A673 (cell line): Measurements from ENCODE around the gene APCS. TPM values are rescaled to one million over a fixed set of nuclear protein-coding genes. Genes with fewer than 3 reads are reported as not detected.

Source experiments
- BruUV-seq: library from RNA; stranded (reverse); fragments of 400-500 nt; replicated peaks from 2 replicates; lab custom pipeline; 2021; lab: Mats Ljungman, UMichigan
- CTCF ChIA-PET: fragments of 300-600 bp; sonication (Branson Sonifier 250); formaldehyde crosslinking; loops from one replicate; lab custom pipeline; 2022; ENCODE audit warnings: antibody characterized with exemption; lab: Charles Lee
- POLR2A ChIA-PET: fragments of 300-600 bp; sonication (Branson Sonifier 250); formaldehyde crosslinking; loops from one replicate; lab custom pipeline; 2022; ENCODE audit warnings: antibody characterized with exemption; ENCODE audit not compliant: low non-redundant PET; lab: Charles Lee
- DNase-seq: peaks from one replicate; pipeline ENCODE4 v3.0.0-alpha.2; 2015; ENCODE audit warnings: low spot score
- H3K27ac ChIP-seq: fragments of 200-600 bp; sonication (generic); 2 replicates; pipeline ENCODE4 v1.5.1; 2016; ENCODE audit warnings: mixed run types, low read depth, mild to moderate bottlenecking, mixed read lengths, antibody characterized with exemption, low read length; ENCODE audit not compliant: poor library complexity, severe bottlenecking
- H3K27me3 ChIP-seq: fragments of 200-600 bp; sonication (generic); replicated peaks from 2 replicates; pipeline ENCODE4 v1.6.1; 2017; ENCODE audit warnings: mixed run types, low read depth, mild to moderate bottlenecking, mixed read lengths, antibody characterized with exemption, low read length; ENCODE audit not compliant: insufficient read depth, poor library complexity
- H3K36me3 ChIP-seq: fragments of 200-600 bp; sonication (generic); 2 replicates; pipeline ENCODE4 v1.6.1; 2016; ENCODE audit warnings: mixed run types, mild to moderate bottlenecking, mixed read lengths, antibody characterized with exemption, low read length; ENCODE audit not compliant: insufficient read depth, poor library complexity, severe bottlenecking
- H3K4me1 ChIP-seq: fragments of 200-600 bp; sonication (generic); 2 replicates; pipeline ENCODE4 v1.6.1; 2017; ENCODE audit warnings: mixed run types, mild to moderate bottlenecking, mixed read lengths, antibody characterized with exemption, low read length; ENCODE audit not compliant: insufficient read depth, poor library complexity, severe bottlenecking
- H3K4me3 ChIP-seq: fragments of 200-600 bp; sonication (generic); 2 replicates; pipeline ENCODE4 v1.5.1; 2016; ENCODE audit warnings: low read depth, mixed run types, mild to moderate bottlenecking, mixed read lengths, low read length; ENCODE audit not compliant: poor library complexity, severe bottlenecking
- H3K9me3 ChIP-seq: fragments of 200-600 bp; sonication (generic); 2 replicates; pipeline ENCODE4 v1.6.1; 2016; ENCODE audit warnings: mixed run types, low read depth, mild to moderate bottlenecking, mixed read lengths, antibody characterized with exemption, low read length; ENCODE audit not compliant: poor library complexity, severe bottlenecking
- EZH2 ChIP-seq: fragments of 200-600 bp; sonication (generic); IDR thresholded peaks from 2 replicates; pipeline ENCODE4 v1.6.1; 2017; ENCODE audit warnings: borderline replicate concordance, low read depth, mild to moderate bottlenecking, mixed read lengths, antibody characterized with exemption, low read length; ENCODE audit not compliant: poor library complexity, severe bottlenecking
- intact Hi-C: fragments of 100-400 bp; cut with micrococcal nuclease; formaldehyde crosslinking; loops from one replicate; pipeline ENCODE4 v1.10.0; 2022; ENCODE audit not compliant: unreplicated experiment
- total RNA-seq: library from RNA; stranded (reverse); gene quantifications from 2 replicates; pipeline ENCODE4 v1.2.3, GENCODE V29; 2021
- TF ChIP-seq, protein P1 (sequence below): fragments of 300-800, 200-600 bp; sonication (generic); conservative IDR thresholded peaks from 2 replicates; pipeline ENCODE4 v1.5.1; 2017; ENCODE audit warnings: low read depth, mild to moderate bottlenecking, antibody characterized with exemption, low read length, moderate library complexity, mixed read lengths

The APCS gene
- total RNA-seq, 1 experiment from 2014 or later, result not detected

GRCh38 chr1:159580340-159580739, 7.3 kb upstream of the APCS start:
- Histone ChIP-seq H3K27ac (no peak overlapping the region), H3K36me3 (no peaks in the 10 kb centered on the region), H3K9me3 (no peaks in the 10 kb centered on the region), H3K27me3 (peaks cover 53% of the 10 kb centered on the region), H3K4me3 (no peak overlapping the region), H3K4me1 (no peaks in the 10 kb centered on the region)
- POLR2A ChIA-PET, result no interaction called here
- CTCF ChIA-PET, result no interaction called here
- TF ChIP-seq, protein P1, sequence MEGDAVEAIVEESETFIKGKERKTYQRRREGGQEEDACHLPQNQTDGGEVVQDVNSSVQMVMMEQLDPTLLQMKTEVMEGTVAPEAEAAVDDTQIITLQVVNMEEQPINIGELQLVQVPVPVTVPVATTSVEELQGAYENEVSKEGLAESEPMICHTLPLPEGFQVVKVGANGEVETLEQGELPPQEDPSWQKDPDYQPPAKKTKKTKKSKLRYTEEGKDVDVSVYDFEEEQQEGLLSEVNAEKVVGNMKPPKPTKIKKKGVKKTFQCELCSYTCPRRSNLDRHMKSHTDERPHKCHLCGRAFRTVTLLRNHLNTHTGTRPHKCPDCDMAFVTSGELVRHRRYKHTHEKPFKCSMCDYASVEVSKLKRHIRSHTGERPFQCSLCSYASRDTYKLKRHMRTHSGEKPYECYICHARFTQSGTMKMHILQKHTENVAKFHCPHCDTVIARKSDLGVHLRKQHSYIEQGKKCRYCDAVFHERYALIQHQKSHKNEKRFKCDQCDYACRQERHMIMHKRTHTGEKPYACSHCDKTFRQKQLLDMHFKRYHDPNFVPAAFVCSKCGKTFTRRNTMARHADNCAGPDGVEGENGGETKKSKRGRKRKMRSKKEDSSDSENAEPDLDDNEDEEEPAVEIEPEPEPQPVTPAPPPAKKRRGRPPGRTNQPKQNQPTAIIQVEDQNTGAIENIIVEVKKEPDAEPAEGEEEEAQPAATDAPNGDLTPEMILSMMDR, result no peak
- TF ChIP-seq EZH2, result no peak
- no TSS peak for BruUV-seq
- intact Hi-C loops, result no loop called here
- DNase-seq, result no peak

DNA sequence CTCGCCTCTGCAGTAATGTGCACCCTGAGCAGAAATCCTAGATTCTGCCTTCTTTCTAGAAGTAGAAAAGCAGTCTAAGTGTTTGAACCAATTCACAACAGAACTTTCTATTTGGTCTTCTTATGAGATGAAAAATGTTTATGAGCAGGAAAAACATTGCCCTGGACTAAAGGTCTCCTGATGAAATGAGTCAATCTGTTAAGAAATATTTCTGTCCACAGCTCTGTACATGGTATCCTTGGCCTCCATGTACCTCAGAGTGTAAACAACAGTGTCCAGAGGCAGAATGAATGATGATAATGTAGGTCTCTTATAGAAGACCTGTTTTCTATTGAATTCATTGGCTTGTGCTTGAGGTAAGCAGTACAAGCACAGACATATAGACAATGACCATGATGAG, 6.2 kb upstream of the APCS start:
- no peak overlapping the region for H3K4me3 ChIP-seq
- no peaks in the 10 kb centered on the region for H3K36me3 ChIP-seq
- CTCF ChIA-PET, result no interaction called here
- H3K27ac ChIP-seq, result no peak overlapping the region
- intact Hi-C loops, result no loop called here
- no TSS peak for BruUV-seq
- TF ChIP-seq, protein P1, result no peak
- no peak for TF ChIP-seq EZH2
- H3K4me1 ChIP-seq, result no peaks in the 10 kb centered on the region
- no peak for DNase-seq
- POLR2A ChIA-PET, result no interaction called here
- no peaks in the 10 kb centered on the region for H3K9me3 ChIP-seq
- peaks cover 51% of the 10 kb centered on the region for H3K27me3 ChIP-seq

DNA sequence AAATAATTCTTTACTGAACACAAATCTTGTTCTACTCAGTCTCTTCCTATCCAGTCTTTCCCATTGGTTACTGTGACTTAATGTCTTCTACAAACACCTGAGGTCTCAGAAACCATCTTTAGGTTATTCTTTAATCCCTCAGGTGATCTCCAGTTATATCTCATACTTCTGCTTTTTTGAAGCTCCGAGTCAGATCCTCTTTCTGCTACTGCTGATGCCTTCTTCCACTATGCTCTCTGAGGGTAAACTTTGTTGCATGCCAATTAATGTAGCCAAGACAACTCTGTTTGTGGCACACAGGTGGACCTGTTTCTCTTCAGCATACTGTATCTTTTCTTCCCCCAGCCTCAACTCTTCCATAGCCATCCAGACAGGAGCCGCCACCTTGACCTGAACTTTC, 3.1 kb upstream of the APCS start:
- POLR2A ChIA-PET, result no interaction called here
- H3K4me3 ChIP-seq, result no peak overlapping the region
- BruUV-seq, result no TSS peak
- CTCF ChIA-PET, result no interaction called here
- no peak for DNase-seq
- H3K36me3 ChIP-seq, result no peaks in the 10 kb centered on the region
- H3K27ac ChIP-seq, result no peak overlapping the region
- no peaks in the 10 kb centered on the region for H3K9me3 ChIP-seq
- intact Hi-C loops, result no loop called here
- no peaks in the 10 kb centered on the region for H3K4me1 ChIP-seq
- H3K27me3 ChIP-seq, result peaks cover 48% of the 10 kb centered on the region
- no peak for TF ChIP-seq EZH2
- TF ChIP-seq, protein P1, result no peak
